GM23338 (cell line): ENCODE results near the gene CEP250. TPM values are rescaled to one million over a fixed set of nuclear protein-coding genes. Genes with fewer than 3 reads are reported as not detected.

Experiments used
- ATAC-seq: fragments of 200-7000 bp; cut with Tn5 transposase; 3 replicates; pipeline ENCODE4 v1.9.1; 2020
- DNase-seq: peaks from one replicate; pipeline ENCODE4 v3.0.0-alpha.2; 2015; ENCODE audit warnings: low spot score
- H2AFZ ChIP-seq: fragments of 200-600 bp; sonication (generic); 2 replicates; pipeline ENCODE4 v1.8.0; 2016; ENCODE audit warnings: antibody characterized with exemption, mild to moderate bottlenecking, moderate library complexity
- H3F3A ChIP-seq: fragments of 200-600 bp; sonication (generic); replicated peaks from 2 replicates; pipeline ENCODE4 v1.8.0; 2017; ENCODE audit warnings: antibody characterized with exemption, mixed run types, low read depth
- H3K27ac ChIP-seq: fragments of 200-600 bp; sonication (generic); 2 replicates; pipeline ENCODE4 v1.6.1; 2016; ENCODE audit warnings: low read depth
- H3K27me3 ChIP-seq: fragments of 200-600 bp; sonication (generic); 2 replicates; pipeline ENCODE4 v1.8.0; 2016; ENCODE audit warnings: mild to moderate bottlenecking, mixed run types, moderate library complexity; ENCODE audit not compliant: insufficient read depth
- H3K36me3 ChIP-seq: fragments of 200-600 bp; sonication (generic); 2 replicates; pipeline ENCODE4 v1.8.0; 2016; ENCODE audit warnings: mild to moderate bottlenecking; ENCODE audit not compliant: insufficient read depth
- H3K4me1 ChIP-seq: fragments of 200-600 bp; sonication (generic); 2 replicates; pipeline ENCODE4 v1.8.0; 2016; ENCODE audit warnings: mild to moderate bottlenecking, moderate library complexity; ENCODE audit not compliant: insufficient read depth
- H3K4me2 ChIP-seq: fragments of 200-600 bp; sonication (generic); 2 replicates; pipeline ENCODE4 v1.7.1; 2017; ENCODE audit warnings: mixed run types
- H3K4me3 ChIP-seq: fragments of 200-600 bp; sonication (generic); 2 replicates; pipeline ENCODE4 v1.6.1; 2016; ENCODE audit warnings: mixed run types
- H3K79me2 ChIP-seq: fragments of 200-600 bp; sonication (generic); replicated peaks from 2 replicates; pipeline ENCODE4 v1.8.0; 2017; ENCODE audit warnings: mild to moderate bottlenecking; ENCODE audit not compliant: insufficient read depth
- H3K9me2 ChIP-seq: fragments of 200-600 bp; sonication (generic); 2 replicates; pipeline ENCODE4 v1.8.0; 2017; ENCODE audit not compliant: insufficient read depth
- H4K20me1 ChIP-seq: fragments of 200-600 bp; sonication (generic); replicated peaks from 2 replicates; pipeline ENCODE4 v1.8.0; 2017; ENCODE audit warnings: mild to moderate bottlenecking; ENCODE audit not compliant: insufficient read depth
- H3K27ac Mint-ChIP-seq: 2 replicates; pipeline ENCODE4 v1.8.0; 2020; ENCODE audit warnings: inconsistent platforms, mild to moderate bottlenecking, moderate library complexity, mixed read lengths
- H3K27me3 Mint-ChIP-seq: 3 replicates; pipeline ENCODE4 v1.8.0; 2022; ENCODE audit warnings: low read depth, mild to moderate bottlenecking, moderate library complexity, mixed read lengths, inconsistent platforms; ENCODE audit not compliant: insufficient read depth, poor library complexity
- H3K36me3 Mint-ChIP-seq: 3 replicates; pipeline ENCODE4 v1.8.0; 2021; ENCODE audit warnings: low read depth, mild to moderate bottlenecking, inconsistent platforms, moderate library complexity, mixed read lengths
- H3K4me1 Mint-ChIP-seq: 3 replicates; pipeline ENCODE4 v1.8.0; 2020; ENCODE audit warnings: mild to moderate bottlenecking, inconsistent platforms, mixed read lengths
- H3K4me3 Mint-ChIP-seq: 3 replicates; pipeline ENCODE4 v1.8.0; 2021; ENCODE audit warnings: moderate library complexity, mild to moderate bottlenecking, inconsistent platforms, mixed read lengths
- H3K9me3 Mint-ChIP-seq: 3 replicates; pipeline ENCODE4 v1.8.0; 2020; ENCODE audit warnings: moderate library complexity, mild to moderate bottlenecking, inconsistent platforms, mixed read lengths
- CREB1 ChIP-seq: fragments of 250-450 bp; sonication (Bioruptor Pico); IDR thresholded peaks from 2 replicates; pipeline ENCODE4 v1.5.0; 2020; ENCODE audit warnings: low read depth, mild to moderate bottlenecking, moderate library complexity
- JUNB ChIP-seq: IDR thresholded peaks from one replicate; pipeline ENCODE4 v1.6.1; 2016; ENCODE audit warnings: antibody characterized with exemption; ENCODE audit not compliant: unreplicated experiment
- NANOG ChIP-seq: IDR thresholded peaks from 2 replicates; pipeline ENCODE4 v1.6.1; 2016; ENCODE audit warnings: antibody characterized with exemption, borderline replicate concordance
- POLR2AphosphoS5 ChIP-seq: IDR thresholded peaks from 2 replicates; pipeline ENCODE4 v1.6.1; 2016; ENCODE audit warnings: antibody characterized with exemption, low read depth
- STAT1 ChIP-seq: IDR thresholded peaks from one replicate; pipeline ENCODE4 v1.6.1; 2016; ENCODE audit warnings: antibody characterized with exemption; ENCODE audit not compliant: unreplicated experiment
- ZNF114 ChIP-seq: fragments of 250-450 bp; sonication (Bioruptor Pico); IDR thresholded peaks from 2 replicates; pipeline ENCODE4 v1.5.0; 2020; ENCODE audit warnings: mild to moderate bottlenecking, moderate library complexity
- ZNF331 ChIP-seq: fragments of 250-450 bp; sonication (Bioruptor Pico); IDR thresholded peaks from 2 replicates; pipeline ENCODE4 v1.5.0; 2020; ENCODE audit warnings: low read depth, mild to moderate bottlenecking, moderate library complexity
- ZNF462 ChIP-seq: fragments of 250-450 bp; sonication (Bioruptor Pico); IDR thresholded peaks from 2 replicates; pipeline ENCODE4 v1.5.0; 2020; ENCODE audit warnings: mild to moderate bottlenecking, moderate library complexity
- polyA plus RNA-seq: library from polyadenylated mRNA; unstranded; fragments of >200 nt; fragmentation: Nextera tagmentation; extraction: Ambion mirVana; gene quantifications from 2 replicates; pipeline ENCODE4 v1.2.1, GENCODE V29; 2016
- total RNA-seq: library from RNA; depleted of rRNA; stranded (reverse); fragments of >200 nt; shearing (Covaris generic); gene quantifications from 2 replicates; pipeline ENCODE4 v1.2.3, GENCODE V29; 2014

Gene CEP250
- total and polyA plus RNA-seq, 2 experiments from 2014 or later: 28.0 to 29.1 TPM

GRCh38 chr20:35405775-35406174, 49.6 kb upstream of the CEP250 start:
- Mint-ChIP-seq H3K4me3 (no peak overlapping the region), H3K27ac (no peak overlapping the region), H3K36me3 (peaks cover 46% of the 10 kb centered on the region), H3K27me3 (no peaks in the 10 kb centered on the region), H3K9me3 (no peaks in the 10 kb centered on the region; the same call in 2 of the 3 replicates), H3K4me1 (no peaks in the 10 kb centered on the region; the same call in 1 of the 3 replicates)
- peaks cover 22% of the 10 kb centered on the region for H3K36me3 ChIP-seq
- ATAC-seq (no peak), DNase-seq (no peak)
- peaks cover 14% of the 10 kb centered on the region for H4K20me1 ChIP-seq
- peaks cover 91% of the 10 kb centered on the region for H3K79me2 ChIP-seq
- no peak overlapping the region for H3K4me2 ChIP-seq
- no peak overlapping the region for H3K4me3 ChIP-seq
- no peaks in the 10 kb centered on the region for H3K27me3 ChIP-seq
- peaks cover 2% of the 10 kb centered on the region; the same call in 1 of the 2 replicates for H3K4me1 ChIP-seq
- no peak overlapping the region for H3K27ac ChIP-seq
- TF ChIP-seq ZNF462: no peak
- TF ChIP-seq POLR2AphosphoS5: no peak
- TF ChIP-seq ZNF331 (CRISPR knock-in tag): no peak
- no peak for TF ChIP-seq CREB1
- TF ChIP-seq ZNF114 (CRISPR knock-in tag): no peak
- TF ChIP-seq JUNB: no peak
- TF ChIP-seq STAT1: no peak
- TF ChIP-seq NANOG: no peak
- H3F3A ChIP-seq: no peaks in the 10 kb centered on the region
- H3K9me2 ChIP-seq: no peaks in the 10 kb centered on the region
- no peak overlapping the region for H2AFZ ChIP-seq
